Right kidney (tissue), 1 donor: ENCODE results near the gene ACOT4.
"Not testable (repeated sequence)": the region's sequence is repeated elsewhere in the genome, so short reads cannot be mapped to it uniquely, and the experiment has no call there.

Source experiments
- DNase-seq: peaks from one replicate; pipeline ENCODE4 v3.0.0-alpha.2; 2016

The ACOT4 gene

GRCh38 chr14:73576391-73576790 lies 15.3 kb upstream of the ACOT4 start:
- no peak for DNase-seq

GRCh38 chr14:73577214-73577613 lies 14.5 kb upstream of the ACOT4 start:
- not testable (repeated sequence) for DNase-seq

- DNase-seq: not testable (repeated sequence)
Measured at GRCh38 chr14:73582102-73582979, 9.3 kb upstream of the ACOT4 start.

DNA sequence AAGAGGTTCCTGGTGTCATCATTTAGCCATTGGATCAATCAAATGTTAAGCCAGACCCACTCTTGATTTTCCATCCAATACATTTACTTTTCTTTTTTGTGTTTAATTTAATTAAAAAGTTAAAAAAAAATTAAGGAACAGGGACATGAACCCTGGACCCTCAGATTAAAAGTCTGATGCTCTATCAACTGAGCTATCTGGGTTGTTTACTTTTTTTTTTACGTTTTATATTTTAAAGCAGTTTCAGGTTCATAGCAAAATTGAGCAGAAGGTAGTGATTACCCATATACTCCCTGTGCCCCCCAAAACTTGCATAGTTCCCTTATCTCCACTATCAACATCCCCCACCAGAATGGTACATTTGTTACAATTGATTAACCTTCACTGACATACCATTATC lies 3.0 kb upstream of the ACOT4 start:
- no peak for DNase-seq

GRCh38 chr14:73589116-73589515 lies 2.6 kb upstream of the ACOT4 start:
- no peak for DNase-seq

- not testable (repeated sequence) for DNase-seq
Measured at GRCh38 chr14:73590673-73591004, 1.0 kb upstream of the ACOT4 start.

- no peak for DNase-seq
Measured at GRCh38 chr14:73594491-73594890, 2.8 kb downstream of the ACOT4 start.

DNA sequence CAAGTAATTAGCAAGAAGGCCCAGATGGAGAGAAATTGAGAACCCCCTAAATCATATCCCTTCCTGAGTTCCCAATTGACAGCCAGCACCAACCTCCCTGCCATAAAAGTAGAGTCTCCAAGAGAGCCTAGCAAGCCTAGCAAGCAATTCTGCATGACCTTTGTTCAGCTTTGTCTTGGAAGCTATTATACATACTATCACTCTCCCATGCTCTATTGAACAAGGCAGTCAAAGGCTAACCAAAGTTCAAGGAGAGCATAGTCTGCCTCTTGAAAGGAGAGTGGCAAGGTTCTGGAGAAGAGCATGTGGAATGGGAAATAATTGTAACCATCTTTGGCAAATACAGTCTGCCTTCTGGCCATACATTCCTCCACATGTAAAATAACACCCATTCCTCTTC lies 7.8 kb downstream of the ACOT4 start:
- DNase-seq: no peak

GRCh38 chr14:73602994-73603393 lies 11.3 kb downstream of the ACOT4 start:
- DNase-seq: no peak

- DNase-seq: no peak
Measured at GRCh38 chr14:73606271-73606670, 14.6 kb downstream of the ACOT4 start.

DNA sequence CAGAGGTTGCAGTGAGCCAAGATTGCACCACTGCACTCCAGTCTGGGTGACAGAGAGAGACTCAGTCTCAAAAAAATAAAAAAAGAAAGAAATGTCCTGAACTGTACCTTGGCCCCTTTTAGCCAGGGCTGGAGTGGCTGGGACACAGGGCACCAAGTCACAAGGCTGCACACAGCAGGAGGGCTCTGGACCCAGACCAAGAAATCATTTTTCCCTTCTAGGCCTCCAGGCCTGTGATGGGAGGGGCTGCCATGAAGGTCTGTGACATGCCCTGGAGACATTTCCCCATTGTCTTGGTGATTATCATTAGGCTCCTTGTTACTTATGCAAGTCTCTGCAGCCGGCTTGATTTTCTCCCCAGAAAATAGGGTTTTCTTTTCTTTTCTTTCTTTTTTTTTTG lies 15.6 kb downstream of the ACOT4 start:
- DNase-seq: no peak

DNA sequence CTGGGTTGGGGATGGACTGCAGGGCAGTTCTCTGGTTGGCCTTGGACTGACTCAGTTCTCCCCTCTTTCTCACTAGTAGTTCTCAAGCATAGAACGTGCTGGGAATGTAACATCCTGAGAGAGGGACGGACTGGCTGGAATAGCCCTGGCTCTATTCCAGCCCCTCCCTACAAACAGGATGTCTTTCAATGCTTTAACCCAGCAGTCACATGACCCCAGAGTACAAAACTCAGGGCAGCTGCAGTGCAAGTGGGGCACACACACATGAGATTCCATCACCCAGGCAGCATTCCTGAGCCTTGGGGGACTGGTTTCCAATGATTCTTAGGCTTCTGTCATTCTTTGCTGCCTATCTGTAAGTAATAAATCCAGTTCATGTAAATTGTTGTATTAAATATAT lies 19.0 kb downstream of the ACOT4 start:
- no peak for DNase-seq

DNA sequence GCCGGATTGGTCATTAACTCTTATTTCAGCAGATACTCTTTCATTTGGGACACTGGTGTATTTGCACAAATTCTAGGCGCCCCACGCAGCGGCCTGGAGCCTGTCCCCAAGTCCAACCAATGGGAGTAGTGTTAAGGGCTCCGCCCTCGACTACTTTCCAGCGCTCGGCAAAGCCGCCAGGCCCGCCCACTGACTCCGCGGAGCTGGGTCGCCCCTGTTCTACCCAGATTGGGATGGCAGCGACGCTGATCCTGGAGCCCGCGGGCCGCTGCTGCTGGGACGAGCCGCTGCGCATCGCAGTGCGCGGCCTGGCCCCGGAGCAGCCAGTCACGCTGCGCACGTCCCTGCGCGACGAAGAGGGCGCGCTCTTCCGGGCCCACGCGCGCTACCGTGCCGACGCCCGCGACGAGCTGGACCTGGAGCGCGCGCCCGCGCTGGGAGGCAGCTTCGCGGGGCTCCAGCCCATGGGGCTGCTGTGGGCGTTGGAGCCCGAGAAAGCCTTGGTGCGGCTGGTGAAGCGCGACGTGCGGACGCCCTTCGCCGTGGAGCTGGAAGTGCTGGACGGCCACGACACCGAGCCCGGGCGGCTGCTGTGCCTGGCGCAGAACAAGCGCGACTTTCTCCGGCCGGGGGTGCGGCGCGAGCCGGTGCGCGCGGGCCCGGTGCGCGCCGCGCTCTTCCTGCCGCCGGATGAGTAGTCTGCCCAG lies 20.8 kb downstream of the ACOT4 start, which contains the start of gene ACOT6:
TSS of gene ACOT6 (plus strand) at position 179 of the 707 bp plus-strand sequence. CDS start at position 234, 55 bp downstream.
- DNase-seq: peak; percentile 94

DNA sequence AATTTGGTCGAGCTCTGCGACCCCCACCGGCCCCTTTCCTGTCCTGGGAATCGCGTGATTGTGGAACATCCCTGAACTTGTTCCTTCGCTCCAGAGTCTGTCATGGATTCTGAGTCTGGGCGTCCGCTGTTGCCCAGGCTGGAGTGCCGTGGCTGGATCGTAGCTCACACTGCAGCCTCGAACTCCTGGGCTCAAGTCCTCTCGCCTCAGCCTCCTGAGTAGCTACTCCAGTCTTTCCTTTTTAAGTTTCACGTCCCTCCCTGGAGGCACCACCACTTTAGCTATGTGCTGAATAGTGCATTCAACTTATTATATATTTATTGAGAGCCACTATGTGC lies 21.3 kb downstream of the ACOT4 start:
- no peak for DNase-seq

GRCh38 chr14:73613419-73613963 lies 21.8 kb downstream of the ACOT4 start:
- DNase-seq: no peak

DNA sequence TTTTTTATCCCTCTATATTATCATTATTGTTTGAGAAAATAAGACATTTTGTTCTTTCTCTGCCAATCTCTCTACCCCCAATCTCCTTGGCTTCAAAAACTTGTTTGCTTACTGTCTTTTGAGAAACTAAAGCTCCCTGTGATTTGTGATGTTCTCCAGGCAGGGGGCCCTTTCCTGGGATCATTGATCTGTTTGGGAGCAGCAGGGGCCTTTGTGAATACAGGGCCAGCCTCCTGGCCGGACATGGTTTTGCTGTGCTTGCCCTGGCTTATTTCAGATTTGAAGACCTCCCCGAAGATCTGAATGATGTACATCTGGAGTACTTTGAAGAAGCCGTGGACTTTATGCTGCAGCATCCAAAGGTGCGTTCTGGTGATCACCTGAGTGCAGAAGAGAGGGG lies 25.2 kb downstream of the ACOT4 start:
- DNase-seq: no peak

DNA sequence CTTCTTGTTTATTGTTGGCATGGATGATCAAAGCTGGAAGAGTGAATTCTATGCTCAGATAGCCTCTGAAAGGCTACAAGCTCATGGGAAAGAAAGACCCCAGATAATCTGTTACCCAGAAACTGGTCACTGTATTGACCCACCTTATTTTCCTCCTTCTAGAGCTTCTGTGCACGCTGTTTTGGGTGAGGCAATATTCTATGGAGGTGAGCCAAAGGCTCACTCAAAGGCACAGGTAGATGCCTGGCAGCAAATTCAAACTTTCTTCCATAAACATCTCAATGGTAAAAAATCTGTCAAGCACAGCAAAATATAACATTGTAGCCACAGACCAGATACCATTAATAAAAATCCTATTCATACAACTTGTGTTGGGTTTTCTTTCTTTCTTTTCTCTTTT lies 27.9 kb downstream of the ACOT4 start:
- no peak for DNase-seq

- DNase-seq: no peak
Measured at GRCh38 chr14:73620268-73620667, 28.6 kb downstream of the ACOT4 start.

- DNase-seq: no peak
Measured at GRCh38 chr14:73623504-73624054, 31.9 kb downstream of the ACOT4 start.

- DNase-seq: no peak
Measured at GRCh38 chr14:73625706-73626105, 34.0 kb downstream of the ACOT4 start.

DNA sequence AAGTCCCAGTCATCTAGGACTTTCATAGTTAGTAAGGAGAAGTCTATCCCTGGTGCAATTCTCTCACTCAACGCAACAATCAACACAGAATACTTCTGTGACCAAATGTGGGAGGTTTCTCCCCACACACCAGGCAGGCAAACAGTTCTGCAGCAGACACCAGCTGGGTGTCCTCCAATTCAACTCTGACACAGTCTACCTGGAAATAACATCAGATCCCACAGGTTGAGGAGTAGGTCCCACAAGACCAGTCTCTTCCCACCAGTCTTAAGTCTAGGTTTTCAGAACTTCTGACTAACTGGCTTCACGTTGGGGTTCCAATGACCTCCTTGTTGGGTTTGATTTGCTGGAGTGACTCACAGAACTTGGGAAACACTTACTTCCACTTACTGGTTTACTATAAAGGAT lies 35.5 kb downstream of the ACOT4 start:
- no peak for DNase-seq

DNA sequence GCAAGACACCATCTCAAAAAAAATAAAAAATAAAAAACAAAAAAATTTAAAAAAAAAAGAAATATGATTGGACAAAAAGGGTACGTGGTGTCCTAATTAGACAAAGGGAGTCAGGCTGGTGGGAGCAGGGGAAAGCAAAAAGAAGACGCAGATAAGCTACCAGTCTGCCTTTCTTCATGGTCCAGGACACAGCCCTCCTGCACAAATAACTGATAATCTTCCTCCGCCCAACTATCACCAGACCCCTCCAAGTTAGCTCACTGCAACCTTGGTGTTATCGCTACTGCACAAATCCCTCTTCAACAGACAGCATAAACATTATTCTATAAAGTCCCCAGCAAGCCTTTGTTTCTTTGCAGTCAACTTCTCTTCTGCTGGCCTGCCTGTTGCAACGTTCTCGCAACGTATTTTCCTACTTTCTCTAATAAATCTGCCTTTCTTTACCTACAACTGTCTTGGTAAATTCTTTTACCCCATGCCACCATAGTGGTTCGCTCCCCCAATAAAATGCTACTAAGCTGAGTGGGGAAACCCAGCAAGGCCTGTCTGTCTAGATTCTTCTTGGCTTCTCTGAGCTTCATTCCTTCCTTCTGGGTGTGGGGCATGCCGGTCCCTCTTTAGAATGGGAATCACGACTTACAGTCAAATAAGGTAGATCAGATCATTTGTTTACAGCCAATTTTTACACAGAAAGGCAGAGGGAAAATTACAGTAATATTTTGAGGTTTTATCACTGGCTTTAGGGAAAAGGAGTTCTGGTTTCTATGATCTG lies 38.5 kb downstream of the ACOT4 start:
- no peak for DNase-seq
